ENCODE data around the gene TMEM200B. TPM values are rescaled to one million over a fixed set of nuclear protein-coding genes. Genes with fewer than 3 reads are reported as not detected.

Gene TMEM200B
- total RNA-seq, 1 experiment from 2014 or later: 12.6 TPM

DNA sequence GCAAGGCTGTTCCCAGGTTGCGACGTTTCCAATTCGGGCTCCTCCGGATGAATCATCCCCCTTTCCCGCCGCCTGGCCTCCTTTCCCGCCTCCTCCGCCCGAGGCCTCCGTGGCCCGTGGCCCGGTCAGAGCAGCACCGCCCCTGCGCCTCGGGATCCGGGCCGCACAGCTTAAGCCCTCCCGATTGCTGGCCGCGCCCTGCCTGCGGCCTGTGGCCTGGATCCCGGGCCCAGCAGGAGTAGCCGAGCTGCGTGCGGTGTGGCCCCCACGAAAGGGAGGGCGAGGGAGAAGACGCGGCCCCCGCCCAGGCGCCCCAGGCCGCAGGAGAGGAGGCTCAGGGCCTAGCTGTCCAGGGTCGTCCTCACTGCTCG lies 1.0 kb downstream of the TMEM200B start:
- H3K36me3 Mint-ChIP-seq (ENCODE audit: insufficient read depth in 1 of 3, low read depth in 3 of 3): peaks cover 7 to 19% (median 7%) of the 10 kb centered on the region in 3 experiments
- Histone ChIP-seq H2BK20ac (ENCODE audit: low read depth, low read length, poor library complexity, severe bottlenecking) (no peak overlapping the region), H3K9me3 (ENCODE audit: control insufficient read depth, low read depth, low read length) (no peaks in the 10 kb centered on the region), H4K20me1 (ENCODE audit: control insufficient read depth, insufficient read depth, insufficient read length) (peaks cover 2% of the 10 kb centered on the region), H3K4ac (ENCODE audit: low read depth, low read length) (no peak overlapping the region), H3K56ac (ENCODE audit: insufficient read length, low read depth, low read length) (no peak overlapping the region), H3K23me2 (ENCODE audit: insufficient read length, low read depth, low read length, poor library complexity, severe bottlenecking) (peaks cover 18% of the 10 kb centered on the region), H3K4me1 (ENCODE audit: insufficient read depth, low read length) (peaks cover 2% of the 10 kb centered on the region; the same call in 1 of the 2 replicates), H3K79me2 (ENCODE audit: insufficient read depth, low read length) (no peaks in the 10 kb centered on the region), H4K5ac (ENCODE audit: insufficient read length, low read depth, low read length) (no peak overlapping the region), H2AFZ (ENCODE audit: low read length) (no peak overlapping the region), H3K14ac (ENCODE audit: insufficient read depth, low read length) (peak overlapping the region; percentile 49; the same call in 1 of the 2 replicates), H2BK15ac (ENCODE audit: low read depth, low read length) (no peak overlapping the region), H3K27me3 (ENCODE audit: insufficient read depth, low read length) (no peaks in the 10 kb centered on the region; the same call in 1 of the 2 replicates), H3K18ac (ENCODE audit: insufficient read length, low read depth, low read length) (peak overlapping the region; percentile 10), H3K23ac (ENCODE audit: insufficient read length, low read depth, low read length) (no peak overlapping the region), H3K27ac (ENCODE audit: insufficient read length, low read depth, low read length) (no peak overlapping the region), H3K4me2 (ENCODE audit: insufficient read depth, insufficient read length, low read length) (peak overlapping the region; percentile 51), H3K9ac (ENCODE audit: extremely low read depth, insufficient read length, low read length) (peak overlapping the region; percentile 21), H4K8ac (replicated peaks; ENCODE audit: insufficient read length, low read depth, low read length) (no peak overlapping the region), H2AK5ac (ENCODE audit: insufficient read length, low read length) (no peak overlapping the region), H2BK12ac (ENCODE audit: insufficient read length, low read depth, low read length) (no peak overlapping the region), H3T11ph (ENCODE audit: low read length) (no peak overlapping the region), H2BK120ac (ENCODE audit: low read depth, low read length, poor library complexity, severe bottlenecking) (no peak overlapping the region), H3K79me1 (ENCODE audit: insufficient read depth, low read depth, low read length, poor library complexity, severe bottlenecking) (no peaks in the 10 kb centered on the region), H2BK5ac (ENCODE audit: insufficient read length, low read length) (no peak overlapping the region), H4K91ac (ENCODE audit: insufficient read length, low read depth, low read length) (no peak overlapping the region)
- no peak overlapping the region for H3K27ac Mint-ChIP-seq
- H3K4me1 Mint-ChIP-seq: peaks cover 9 to 10% of the 10 kb centered on the region in 2 experiments
- no peaks in the 10 kb centered on the region for H3K9me3 Mint-ChIP-seq
- TF ChIP-seq, protein P1, sequence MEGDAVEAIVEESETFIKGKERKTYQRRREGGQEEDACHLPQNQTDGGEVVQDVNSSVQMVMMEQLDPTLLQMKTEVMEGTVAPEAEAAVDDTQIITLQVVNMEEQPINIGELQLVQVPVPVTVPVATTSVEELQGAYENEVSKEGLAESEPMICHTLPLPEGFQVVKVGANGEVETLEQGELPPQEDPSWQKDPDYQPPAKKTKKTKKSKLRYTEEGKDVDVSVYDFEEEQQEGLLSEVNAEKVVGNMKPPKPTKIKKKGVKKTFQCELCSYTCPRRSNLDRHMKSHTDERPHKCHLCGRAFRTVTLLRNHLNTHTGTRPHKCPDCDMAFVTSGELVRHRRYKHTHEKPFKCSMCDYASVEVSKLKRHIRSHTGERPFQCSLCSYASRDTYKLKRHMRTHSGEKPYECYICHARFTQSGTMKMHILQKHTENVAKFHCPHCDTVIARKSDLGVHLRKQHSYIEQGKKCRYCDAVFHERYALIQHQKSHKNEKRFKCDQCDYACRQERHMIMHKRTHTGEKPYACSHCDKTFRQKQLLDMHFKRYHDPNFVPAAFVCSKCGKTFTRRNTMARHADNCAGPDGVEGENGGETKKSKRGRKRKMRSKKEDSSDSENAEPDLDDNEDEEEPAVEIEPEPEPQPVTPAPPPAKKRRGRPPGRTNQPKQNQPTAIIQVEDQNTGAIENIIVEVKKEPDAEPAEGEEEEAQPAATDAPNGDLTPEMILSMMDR (conservative IDR thresholded peaks at IDR 0.05): no peak
- no peak for DNase-seq
- WGBS (ENCODE audit: extremely low coverage, insufficient read length, low lambda C conversion rate): no CpG with 5 or more reads among the region's 34 CpGs
- H3K27me3 Mint-ChIP-seq (ENCODE audit: low read depth): peaks cover 29% of the 10 kb centered on the region
- peak overlapping the region; percentile 75 to 82 for H3K4me3 Mint-ChIP-seq
